ENCODE results near the gene PKP4. TPM values are rescaled to one million over a fixed set of nuclear protein-coding genes. Genes with fewer than 3 reads are reported as not detected.
A peak's percentile ranks its signal among the peaks of the same experiment; 100 is the strongest.

Gene PKP4
- total RNA-seq, 1 donor from 2014 or later = 49.6 TPM

DNA sequence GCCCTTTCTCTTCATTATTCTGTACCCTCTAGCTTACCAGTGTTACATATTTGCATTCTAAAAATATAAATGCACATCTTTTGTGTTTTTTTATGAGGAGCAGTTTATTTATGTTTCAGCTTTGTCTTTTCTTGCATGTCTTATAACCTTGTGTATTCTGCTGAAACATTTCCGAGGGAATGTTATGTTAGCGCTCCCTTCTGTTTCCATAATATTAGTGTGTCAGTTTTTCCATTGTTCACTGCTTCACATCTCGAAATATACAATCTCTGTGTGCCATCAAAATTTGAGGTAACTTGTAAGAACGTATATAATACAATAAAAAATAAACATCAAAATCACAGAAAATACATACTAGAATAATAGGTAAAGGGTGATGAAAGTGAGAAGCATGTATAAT is 153.3 kb downstream of the PKP4 start:
- intact Hi-C loops (cut with DNase I) = no loop called here
- DNase-seq = no peak
- ATAC-seq (ENCODE audit: poor library complexity) = no peak

DNA sequence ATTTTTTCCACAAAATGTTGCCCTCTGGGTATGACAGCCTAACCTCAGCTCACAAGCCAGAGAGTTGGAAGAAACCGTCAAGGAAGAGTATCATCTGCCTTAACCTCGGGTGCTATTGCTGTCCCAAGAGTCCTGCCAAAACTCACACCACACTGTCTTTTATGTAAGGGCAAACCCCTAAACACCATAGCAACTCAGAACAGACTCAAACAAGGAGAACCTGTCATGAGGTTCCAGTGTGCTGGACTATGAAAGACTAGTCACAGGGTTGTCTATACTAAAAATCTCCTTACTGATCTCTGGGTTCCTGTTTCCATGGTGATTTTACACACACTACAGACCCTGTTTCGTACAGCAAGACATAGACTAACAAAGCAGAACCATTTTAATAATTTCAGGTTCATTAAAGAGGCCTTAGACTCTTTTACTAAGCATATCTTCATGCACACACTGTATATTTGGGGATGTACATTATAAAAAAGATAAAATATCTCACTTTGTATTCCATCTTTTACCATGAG is 159.8 kb downstream of the PKP4 start:
- intact Hi-C loops (cut with DNase I) = no loop called here
- DNase-seq (no peak), ATAC-seq (ENCODE audit: poor library complexity) (no peak)

DNA sequence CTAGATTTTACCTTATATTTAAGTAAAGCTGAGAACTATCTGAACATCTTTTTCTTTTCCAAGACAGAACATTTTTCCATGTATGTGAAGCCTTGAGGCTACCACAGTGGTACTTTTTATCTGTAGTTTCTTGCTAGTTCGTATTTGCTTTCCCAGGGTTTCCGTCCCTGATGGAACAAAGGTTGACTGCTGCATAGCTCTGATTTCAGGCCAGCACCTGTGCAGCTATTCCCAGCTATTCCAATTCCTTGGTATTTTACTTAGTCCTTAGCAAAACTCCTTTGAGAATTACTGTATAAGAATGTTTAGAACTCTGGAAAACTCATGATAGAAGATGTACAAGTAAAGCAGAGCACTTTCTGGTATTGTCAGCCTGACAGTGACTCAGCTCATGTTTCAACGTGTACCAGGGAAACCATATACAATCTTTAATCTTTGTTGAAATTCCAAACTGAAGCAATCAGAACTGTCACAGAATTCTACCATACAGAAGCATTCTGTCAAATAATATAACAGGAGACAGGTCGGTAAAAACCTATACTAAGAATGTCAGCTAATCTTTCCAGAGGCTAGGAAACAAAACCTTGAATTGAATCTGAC is 162.2 kb downstream of the PKP4 start:
- ATAC-seq (ENCODE audit: poor library complexity) (no peak), DNase-seq (no peak)
- intact Hi-C loops (cut with DNase I) = no loop called here

DNA sequence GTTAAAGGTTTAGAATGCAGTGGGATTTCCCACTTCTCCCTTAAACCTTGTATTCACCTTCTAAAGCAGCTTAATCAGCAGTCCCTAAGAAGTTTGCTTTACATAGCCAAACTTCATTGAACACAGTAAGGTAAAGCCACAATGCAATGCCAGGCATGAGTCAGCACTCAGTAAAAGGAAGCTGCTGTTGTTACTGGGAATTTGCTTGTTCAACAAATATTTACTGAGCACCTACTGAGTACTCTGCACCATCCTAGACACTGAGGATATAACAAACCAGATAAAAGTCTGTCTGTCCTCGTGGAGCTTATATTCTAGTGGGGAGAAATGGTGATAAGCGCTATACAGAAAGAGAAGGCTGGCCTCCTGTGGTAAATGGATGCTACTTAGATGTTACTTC is 162.7 kb downstream of the PKP4 start:
- ATAC-seq (ENCODE audit: poor library complexity) (no peak), DNase-seq (no peak)
- intact Hi-C loops (cut with DNase I) = no loop called here

DNA sequence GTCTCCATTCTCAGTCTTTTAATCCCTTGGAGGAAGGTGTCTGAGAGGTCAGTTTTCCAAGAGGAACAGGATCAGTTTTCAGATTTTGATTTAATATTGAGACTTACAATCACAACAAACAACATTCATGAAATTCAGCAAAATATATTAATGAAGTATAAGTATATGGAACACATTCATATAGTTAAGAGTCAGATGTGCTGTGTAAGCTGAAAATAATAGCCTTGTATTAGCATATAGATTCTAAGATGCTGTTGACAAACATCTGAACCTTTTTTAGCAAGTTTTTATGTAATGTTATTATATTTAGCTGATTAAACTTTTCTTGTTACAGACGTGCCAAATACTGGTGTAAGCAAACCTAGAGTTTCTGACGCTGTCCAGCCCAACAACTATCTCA is 163.9 kb downstream of the PKP4 start:
- intact Hi-C loops (cut with DNase I) = no loop called here
- ATAC-seq (ENCODE audit: poor library complexity) = no peak
- DNase-seq = no peak

DNA sequence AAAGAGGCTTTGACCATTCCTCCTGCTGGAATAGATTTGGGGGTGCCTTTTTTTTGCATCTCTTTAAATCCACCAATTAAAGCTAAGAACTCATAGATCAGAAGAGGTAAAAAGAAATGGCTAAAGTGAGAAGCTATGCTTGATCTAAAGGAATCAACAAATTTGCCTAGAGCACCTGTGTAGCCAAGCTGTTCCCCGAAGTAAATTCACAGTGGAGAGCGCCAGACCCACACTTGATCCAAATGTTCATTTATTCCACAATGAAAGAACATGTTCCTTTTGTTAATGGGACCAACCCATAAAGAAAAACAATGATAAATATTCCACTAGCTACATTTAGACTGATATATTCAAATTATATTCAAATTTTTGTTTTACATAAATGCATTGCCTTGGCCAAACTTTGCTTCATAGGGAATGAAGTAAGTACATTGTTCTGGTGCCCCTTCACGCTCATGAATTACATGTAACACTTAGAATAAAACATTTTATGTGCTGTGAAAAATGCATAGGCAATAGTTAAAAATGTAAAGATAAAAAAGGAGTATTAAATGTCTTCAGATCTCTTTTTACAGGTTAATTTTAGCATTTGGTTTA is 167.4 kb downstream of the PKP4 start:
- no peak for DNase-seq
- intact Hi-C loops (cut with DNase I) = no loop called here
- no peak for ATAC-seq (ENCODE audit: poor library complexity)

DNA sequence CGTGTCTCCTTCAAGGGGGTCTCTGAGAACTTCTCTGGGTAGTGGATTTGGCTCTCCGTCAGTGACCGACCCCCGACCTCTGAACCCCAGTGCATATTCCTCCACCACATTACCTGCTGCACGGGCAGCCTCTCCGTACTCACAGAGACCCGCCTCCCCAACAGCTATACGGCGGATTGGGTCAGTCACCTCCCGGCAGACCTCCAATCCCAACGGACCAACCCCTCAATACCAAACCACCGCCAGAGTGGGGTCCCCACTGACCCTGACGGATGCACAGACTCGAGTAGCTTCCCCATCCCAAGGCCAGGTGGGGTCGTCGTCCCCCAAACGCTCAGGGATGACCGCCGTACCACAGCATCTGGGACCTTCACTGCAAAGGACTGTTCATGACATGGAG is 168.2 kb downstream of the PKP4 start:
- DNase-seq (no peak), ATAC-seq (ENCODE audit: poor library complexity) (no peak)
- intact Hi-C loops (cut with DNase I) = no loop called here

DNA sequence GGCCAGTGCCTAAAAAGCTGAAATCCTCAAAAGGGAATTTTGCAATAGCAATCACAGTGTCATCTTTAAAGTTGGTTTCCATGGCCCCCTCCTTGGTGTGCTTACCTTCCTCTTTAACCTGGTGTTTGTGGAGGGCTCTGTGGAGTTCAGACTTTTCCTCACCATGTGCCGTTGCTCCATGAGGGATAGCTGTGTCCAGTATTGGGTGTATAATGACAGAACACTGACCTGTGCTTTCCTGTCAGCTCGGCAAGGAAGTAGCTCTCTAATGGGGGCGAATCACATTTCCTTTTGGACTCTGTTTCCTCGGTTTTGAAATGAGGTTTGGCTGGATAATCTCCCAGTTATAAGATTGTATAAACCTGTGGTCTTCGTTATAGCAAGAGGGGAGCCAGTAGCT is 172.4 kb downstream of the PKP4 start:
- DNase-seq (no peak), ATAC-seq (ENCODE audit: poor library complexity) (no peak)
- intact Hi-C loops (cut with DNase I) = no loop called here

DNA sequence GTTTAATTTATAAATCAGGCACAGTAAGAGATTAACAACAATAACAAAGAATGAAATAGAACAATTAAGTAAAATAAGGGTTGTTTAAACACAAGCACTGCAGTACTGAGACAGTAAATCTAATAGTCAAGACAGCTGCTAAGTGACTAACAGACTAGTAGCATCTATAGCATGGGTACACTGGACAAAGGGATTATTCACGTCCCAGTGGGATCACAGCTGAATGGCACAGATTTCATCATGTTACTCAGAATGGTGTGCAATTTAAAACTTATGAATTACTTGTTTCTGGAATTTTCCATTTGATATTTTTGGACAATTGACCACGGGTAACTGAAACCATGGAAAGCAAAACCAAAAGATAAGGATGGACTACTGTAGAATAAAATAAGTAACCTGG is 176.5 kb downstream of the PKP4 start:
- ATAC-seq (ENCODE audit: poor library complexity) (no peak), DNase-seq (no peak)
- intact Hi-C loops (cut with DNase I) = no loop called here

DNA sequence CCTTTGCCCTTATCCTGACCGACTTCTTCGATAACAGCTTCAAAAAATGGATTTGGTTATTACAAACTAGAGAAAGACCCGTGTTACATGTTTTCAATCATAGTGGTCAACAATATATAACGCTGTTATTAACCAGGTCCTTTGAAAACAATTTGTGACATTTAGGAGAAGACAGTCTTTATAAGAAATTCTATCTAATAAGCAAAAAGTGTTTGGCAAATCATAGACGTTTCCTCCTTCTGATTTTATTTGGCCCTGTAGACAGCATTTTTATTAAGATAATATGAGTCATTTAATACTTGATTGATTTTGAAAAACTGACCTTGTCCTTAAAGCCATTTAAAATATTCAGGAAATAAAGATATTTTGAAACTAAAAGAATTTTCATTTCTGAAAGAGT is 177.9 kb downstream of the PKP4 start:
- no peak for DNase-seq
- no peak for ATAC-seq (ENCODE audit: poor library complexity)
- intact Hi-C loops (cut with DNase I) = no loop called here

DNA sequence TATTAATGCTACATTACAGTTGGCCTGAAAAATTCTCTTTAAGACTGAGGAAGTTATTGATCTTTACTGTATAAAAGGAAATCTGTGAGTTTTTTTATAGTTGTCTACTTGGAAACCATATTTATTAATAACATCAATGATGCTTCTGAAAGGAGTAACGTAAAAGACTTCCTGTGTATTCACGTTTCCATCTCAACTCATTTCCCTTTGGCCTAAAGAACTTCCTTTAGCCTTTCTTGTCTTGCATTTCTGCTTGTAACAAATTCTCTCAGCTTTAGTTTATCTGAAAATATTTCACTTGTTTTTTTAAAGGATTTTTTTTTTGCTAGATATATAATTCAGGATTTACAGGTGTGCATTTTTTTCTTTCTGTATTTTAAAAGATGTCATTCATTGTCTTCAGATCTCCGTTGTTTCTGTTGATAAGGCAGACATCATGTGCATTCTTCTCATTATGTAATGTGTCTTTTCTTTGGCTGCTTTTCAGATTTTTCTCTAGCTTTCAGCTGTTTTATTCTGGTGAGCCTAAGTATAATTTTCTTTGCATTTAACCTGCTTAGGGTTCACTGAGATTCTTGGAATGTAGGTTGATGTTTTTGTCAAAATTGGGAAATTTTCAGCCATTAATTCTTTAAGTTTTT is 179.3 kb downstream of the PKP4 start:
- intact Hi-C loops (cut with DNase I) = no loop called here
- DNase-seq (no peak), ATAC-seq (ENCODE audit: poor library complexity) (no peak)

DNA sequence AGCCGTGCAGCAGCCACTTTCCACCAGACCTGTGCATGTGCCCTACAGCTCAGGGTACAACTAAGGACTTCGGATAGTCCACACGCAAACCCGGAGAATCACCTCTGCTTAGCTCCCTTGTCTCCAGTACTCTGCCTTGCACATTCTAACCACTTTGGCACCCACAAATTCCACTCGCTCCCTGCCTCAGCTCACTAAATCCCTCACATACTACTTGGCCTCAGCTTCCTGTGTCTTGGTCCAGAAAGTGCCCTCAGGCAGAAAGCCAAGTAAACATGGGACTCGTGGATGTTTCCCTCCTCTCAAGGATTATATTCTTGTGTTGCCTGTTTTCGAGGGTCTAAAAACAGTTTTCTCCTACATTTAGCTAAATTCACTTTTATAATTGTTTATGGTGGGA is 180.6 kb downstream of the PKP4 start:
- DNase-seq (no peak), ATAC-seq (ENCODE audit: poor library complexity) (no peak)
- intact Hi-C loops (cut with DNase I) = no loop called here

DNA sequence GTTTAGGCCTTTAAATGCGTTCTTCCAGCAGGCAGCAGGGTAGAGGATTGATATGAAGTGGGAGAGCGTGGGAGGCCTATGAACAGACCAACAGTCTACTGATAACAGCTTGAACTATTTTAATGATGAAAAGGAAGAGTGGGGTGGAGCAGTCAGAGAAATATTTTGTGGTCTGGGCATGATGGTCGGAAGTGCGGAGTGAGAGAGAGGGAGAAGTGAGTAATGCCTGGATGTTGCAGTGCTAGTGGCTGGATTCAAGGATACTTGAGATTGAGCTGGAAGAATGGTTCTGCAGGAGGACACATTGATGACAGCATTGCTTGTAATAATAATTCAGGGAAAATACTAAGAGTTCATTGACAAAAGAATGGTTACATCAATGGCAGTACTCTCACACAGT is 187.4 kb downstream of the PKP4 start:
- intact Hi-C loops (cut with DNase I) = no loop called here
- DNase-seq (no peak), ATAC-seq (ENCODE audit: poor library complexity) (no peak)

DNA sequence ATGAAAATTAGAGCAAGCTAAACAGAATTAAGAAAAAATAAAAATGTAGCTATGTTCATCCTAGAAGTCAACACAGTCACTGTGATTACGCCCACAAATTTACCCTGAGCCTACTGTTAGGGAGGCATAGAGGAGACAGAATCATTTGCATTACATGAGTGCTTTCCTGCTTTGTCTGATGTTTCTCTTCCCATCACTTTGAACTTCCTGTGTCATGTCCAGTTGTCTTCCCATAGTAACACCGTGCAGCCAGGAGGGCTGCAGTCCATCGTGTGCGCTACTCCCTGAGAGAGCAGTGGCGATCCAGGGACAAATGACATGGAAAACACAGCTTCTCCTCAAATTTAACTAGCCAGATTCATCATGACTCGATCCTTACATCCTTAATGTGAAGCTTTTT is 188.5 kb downstream of the PKP4 start:
- ATAC-seq (ENCODE audit: poor library complexity) = no peak
- intact Hi-C loops (cut with DNase I) = no loop called here
- DNase-seq = no peak

DNA sequence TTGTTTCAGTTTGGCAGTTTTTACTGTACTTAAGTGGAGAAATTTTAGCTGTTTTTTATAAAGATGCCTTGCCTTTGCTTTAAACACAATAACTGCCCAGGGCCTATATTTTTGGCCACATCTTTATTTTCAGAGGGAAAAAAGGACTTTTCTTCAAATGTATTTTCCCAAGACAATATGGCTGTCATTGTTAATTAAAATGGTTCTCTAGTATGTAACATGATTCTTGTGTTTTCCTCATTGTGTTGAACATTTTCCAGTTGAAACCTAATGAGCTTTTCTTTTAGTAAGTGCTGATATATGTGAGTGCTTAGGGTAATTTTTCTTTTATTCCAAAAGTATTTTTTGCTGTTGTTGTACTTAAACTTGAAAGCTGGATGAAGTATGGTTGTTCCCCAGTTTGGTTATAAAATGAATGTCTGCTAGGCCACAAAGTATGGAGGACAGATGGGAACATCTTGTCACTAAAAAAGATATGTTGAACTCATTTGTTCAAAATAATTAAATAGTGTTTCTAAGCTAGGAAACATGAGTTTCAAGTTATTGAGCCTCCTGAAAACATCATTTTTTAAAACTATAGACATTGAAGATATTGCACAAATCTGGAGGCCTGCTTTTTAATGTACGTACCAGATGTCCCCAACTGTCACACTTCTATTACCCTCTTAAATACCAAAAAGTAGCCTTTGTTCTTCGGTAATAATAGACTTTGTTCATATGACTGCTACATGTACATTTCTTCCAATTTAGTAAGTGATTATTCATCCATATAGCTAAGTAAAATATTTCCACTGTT is 190.9 kb downstream of the PKP4 start:
- intact Hi-C loops (cut with DNase I) = no loop called here
- ATAC-seq (ENCODE audit: poor library complexity) (no peak), DNase-seq (no peak)

DNA sequence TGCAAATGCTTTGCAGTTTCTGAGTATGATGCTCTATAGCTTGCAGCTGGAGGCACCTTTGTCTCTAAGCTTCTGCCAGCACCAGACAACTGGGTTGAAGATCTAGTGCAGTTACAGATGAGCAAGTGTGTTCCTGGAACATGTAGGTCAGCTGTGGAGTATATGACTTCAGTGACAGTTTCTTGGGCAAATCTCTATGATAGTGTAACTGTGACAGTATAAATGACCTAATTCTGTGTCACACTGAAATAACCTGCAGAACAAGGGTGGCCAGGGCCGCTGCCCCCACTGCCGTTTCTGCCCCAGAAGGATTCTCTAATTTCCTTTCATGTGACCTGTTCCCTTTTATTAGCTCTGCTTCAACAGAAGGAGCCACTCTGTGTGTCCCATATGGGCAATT is 193.1 kb downstream of the PKP4 start:
- intact Hi-C loops (cut with DNase I) = no loop called here
- ATAC-seq (ENCODE audit: poor library complexity) = no peak

DNA sequence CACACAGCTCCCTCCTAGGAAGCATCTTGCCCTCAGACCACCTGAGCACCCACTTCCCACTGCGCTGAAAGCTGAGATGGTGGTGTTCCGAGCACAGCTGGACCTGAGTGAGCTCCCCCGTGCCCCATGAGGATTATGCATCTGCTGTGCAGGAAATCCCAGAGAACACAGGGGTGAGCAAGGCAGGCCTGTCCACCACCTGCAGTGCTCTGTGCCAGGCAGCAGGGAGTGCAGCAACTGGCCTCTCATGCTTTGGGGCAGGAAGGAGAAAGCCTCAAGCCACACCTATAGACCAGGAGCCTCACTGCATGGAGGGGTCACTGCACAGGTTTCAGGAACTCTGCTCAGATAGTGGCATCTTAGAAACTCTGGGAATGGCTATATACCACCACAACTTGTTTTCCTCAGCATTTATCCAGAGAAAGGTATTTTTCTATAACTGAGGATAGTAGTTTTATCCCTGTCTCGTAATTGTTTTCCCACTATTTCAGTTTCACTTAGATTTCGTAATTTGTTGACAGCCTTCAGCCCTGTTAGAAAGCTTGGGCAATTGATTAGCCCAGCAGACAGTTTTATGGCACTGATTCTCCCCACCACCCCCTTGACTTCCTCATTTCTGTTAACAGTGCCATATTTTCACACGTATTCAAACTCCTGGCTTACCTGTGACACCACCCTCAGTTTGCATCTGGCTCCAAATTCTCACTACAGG is 194.1 kb downstream of the PKP4 start:
- DNase-seq (no peak), ATAC-seq (ENCODE audit: poor library complexity) (peak; percentile 54)
- intact Hi-C loops (cut with DNase I) = no loop called here

More for the DNA sequence above, 193.1 kb downstream of the PKP4 start:
- no peak for DNase-seq

DNA sequence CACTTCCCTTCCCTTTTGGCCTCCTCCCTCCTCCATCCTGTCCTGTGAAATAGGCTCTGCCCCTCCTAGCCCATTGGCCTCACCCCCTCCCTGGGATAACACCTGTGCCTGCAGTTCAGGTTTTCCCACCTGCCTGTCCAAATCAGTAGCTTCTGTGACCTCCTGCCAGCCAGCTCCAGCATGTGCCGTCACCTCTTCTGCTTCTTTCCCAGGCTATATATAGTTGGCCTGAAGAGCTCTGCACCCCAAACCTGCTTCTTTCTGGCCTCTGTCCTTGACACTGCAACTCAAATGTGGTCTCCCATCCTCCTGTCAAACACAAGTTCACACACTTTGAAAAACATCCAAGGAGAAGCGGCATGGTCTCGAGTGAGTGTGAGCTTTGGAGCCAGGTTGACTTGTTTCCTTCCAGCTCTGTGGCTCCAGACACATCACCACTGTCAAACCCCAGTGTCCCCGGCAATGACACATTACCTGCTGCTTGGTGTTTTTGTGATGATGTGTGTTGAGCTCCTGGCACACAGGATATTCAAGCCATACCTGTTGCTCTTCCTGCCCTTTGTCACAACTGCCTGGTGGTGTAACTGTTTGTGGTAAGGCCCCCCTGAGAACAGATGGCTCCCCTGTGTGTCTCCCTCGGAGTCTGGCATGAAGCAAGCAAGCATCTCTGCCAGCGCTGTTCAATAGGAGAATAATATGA is 194.8 kb downstream of the PKP4 start:
- intact Hi-C loops (cut with DNase I) = no loop called here
- DNase-seq = no peak
- ATAC-seq (ENCODE audit: poor library complexity) = peak; percentile 91

Measured in Right ventricle myocardium superior (tissue), 1 donor.